NCI-H510A treated with DMSO at 0.1 percent for 48 hours (cell line): ENCODE measurements around the gene KAZN.

ENCODE experiments used
- DNase-seq: peaks from one replicate; lab custom pipeline; 2025; lab: John Stamatoyannopoulos, UW

The KAZN gene

GRCh38 chr1:15008783-15009729 is 410.6 kb downstream of the KAZN start:
- DNase-seq: no peak

GRCh38 chr1:15011160-15011559 is 412.7 kb downstream of the KAZN start:
- DNase-seq: no peak

GRCh38 chr1:15011661-15012060 is 413.2 kb downstream of the KAZN start:
- DNase-seq: no peak

- DNase-seq: no peak
Measured at GRCh38 chr1:15012822-15013221, 414.3 kb downstream of the KAZN start.

GRCh38 chr1:15013767-15014166 is 415.3 kb downstream of the KAZN start:
- DNase-seq: no peak

- DNase-seq: no peak
Measured at GRCh38 chr1:15014516-15014915, 416.0 kb downstream of the KAZN start.

GRCh38 chr1:15016001-15016400 is 417.5 kb downstream of the KAZN start:
- no peak for DNase-seq

GRCh38 chr1:15016526-15016925 is 418.0 kb downstream of the KAZN start:
- DNase-seq: no peak

- no peak for DNase-seq
Measured at GRCh38 chr1:15017120-15017519, 418.6 kb downstream of the KAZN start.

- DNase-seq: no peak
Measured at GRCh38 chr1:15018767-15019166, 420.3 kb downstream of the KAZN start.

- no peak for DNase-seq
Measured at GRCh38 chr1:15020943-15021745, 422.7 kb downstream of the KAZN start.

GRCh38 chr1:15022048-15022447 is 423.6 kb downstream of the KAZN start:
- no peak for DNase-seq

GRCh38 chr1:15023205-15023604 is 424.7 kb downstream of the KAZN start:
- no peak for DNase-seq

- no peak for DNase-seq
Measured at GRCh38 chr1:15023976-15024375, 425.5 kb downstream of the KAZN start.

GRCh38 chr1:15026117-15026489 is 427.6 kb downstream of the KAZN start:
- no peak for DNase-seq

- DNase-seq: peak; percentile 89
Measured at GRCh38 chr1:15027515-15027986, 429.1 kb downstream of the KAZN start.

GRCh38 chr1:15028102-15028501 is 429.6 kb downstream of the KAZN start:
- no peak for DNase-seq

- no peak for DNase-seq
Measured at GRCh38 chr1:15028616-15029015, 430.1 kb downstream of the KAZN start.

GRCh38 chr1:15029036-15029435 is 430.6 kb downstream of the KAZN start:
- no peak for DNase-seq

GRCh38 chr1:15029786-15030185 is 431.3 kb downstream of the KAZN start:
- DNase-seq: no peak

- DNase-seq: no peak
Measured at GRCh38 chr1:15031251-15031933, 432.9 kb downstream of the KAZN start.

GRCh38 chr1:15033264-15033663 is 434.8 kb downstream of the KAZN start:
- no peak for DNase-seq
